Epidermal melanocyte (primary cell): ENCODE results near the gene SERINC3.

Experiments used
- DNase-seq: peaks from one replicate; pipeline ENCODE4 v3.0.0; 2011; ENCODE audit warnings: low spot score; ENCODE audit not compliant: insufficient read length

Gene SERINC3

DNA sequence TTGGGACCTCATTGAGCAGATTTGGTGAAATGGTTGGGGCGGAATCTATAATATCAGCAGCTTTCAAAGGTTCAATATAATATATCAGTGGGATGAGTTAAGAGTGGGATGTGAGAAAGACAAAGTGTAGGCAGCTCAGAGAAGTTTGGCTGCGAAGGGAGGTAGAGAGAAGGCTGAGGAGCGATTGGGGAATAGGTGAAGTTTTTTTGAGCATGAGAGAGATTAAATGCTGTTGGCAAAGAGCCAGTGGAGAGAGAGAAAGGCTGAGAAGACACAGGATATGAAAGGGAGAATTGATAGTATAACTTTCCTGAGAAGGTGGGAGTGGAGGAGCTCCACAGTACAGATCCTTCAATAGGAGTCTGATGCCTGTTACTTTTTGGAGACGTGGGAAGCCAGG is 12.1 kb upstream of the SERINC3 start:
- no peak for DNase-seq

DNA sequence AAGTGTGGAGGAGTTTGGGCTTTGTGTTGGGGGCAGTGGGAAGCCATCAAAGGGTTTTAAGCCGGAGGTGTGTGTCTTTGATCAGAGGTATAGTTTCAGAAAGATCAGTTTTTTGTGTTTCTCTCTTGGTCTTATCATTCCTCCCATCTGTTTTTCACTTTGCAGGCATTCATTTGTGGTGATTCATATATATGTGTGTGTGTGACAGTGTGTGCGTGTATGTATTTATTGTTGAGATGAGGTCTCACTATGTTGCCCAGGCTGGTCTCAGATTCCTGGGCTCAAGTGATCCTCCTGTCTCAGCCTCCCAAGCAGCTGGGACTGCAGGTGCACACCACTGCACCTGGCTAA is 11.1 kb upstream of the SERINC3 start:
- no peak for DNase-seq

DNA sequence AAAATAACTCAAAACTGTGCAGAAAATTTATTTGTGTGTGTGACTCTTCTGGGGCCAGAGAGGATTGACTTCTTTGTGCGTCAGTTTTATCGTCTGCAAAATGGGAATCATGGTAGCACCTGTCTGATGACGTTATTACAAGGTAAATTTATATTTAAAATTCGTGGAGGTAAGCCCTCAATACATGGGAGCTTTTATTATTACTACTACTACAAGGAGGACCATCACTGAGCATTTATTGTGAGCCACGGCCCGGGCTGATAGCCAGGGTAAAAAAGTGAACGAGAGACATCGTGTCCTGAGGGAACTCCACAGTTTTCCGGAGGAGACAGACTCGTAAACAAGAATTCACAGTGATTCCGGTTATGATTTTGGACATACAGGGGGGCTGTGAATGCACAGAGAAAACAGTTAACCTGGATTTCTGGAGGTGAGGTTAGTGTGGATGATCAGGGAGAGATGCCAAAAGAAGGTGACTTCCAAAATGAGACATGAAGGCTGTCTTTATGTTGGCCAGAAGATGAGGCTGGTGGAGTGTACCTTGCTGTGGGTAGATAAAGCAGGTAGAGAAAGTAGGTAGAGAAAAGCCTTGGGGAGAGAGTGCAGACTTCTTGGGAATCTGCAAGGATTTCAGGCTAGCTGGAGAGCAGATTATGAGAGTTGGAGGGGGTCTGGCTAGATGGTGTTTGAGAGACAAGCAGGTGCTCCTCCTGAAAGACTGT is 10.6 kb upstream of the SERINC3 start:
- DNase-seq, result no peak

DNA sequence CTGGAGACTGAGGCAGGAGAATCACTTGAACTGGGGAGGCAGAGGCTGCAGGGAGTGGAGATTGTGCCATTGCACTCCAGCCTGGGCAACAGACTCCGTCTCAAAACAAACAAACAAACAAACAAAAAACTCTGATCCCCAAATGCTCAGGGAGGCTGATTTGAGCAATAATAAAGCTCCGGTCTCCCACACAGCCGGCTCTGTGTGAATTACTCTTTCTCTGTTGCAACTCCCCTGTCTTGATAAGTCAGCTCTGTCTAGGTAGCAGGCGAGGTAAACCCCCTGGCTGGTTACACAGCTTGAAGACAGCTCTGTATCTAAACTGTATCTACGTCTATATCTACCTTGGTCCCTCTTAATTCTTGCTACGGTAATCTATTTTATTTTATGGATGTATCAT is 6.4 kb upstream of the SERINC3 start:
- DNase-seq, result no peak

DNA sequence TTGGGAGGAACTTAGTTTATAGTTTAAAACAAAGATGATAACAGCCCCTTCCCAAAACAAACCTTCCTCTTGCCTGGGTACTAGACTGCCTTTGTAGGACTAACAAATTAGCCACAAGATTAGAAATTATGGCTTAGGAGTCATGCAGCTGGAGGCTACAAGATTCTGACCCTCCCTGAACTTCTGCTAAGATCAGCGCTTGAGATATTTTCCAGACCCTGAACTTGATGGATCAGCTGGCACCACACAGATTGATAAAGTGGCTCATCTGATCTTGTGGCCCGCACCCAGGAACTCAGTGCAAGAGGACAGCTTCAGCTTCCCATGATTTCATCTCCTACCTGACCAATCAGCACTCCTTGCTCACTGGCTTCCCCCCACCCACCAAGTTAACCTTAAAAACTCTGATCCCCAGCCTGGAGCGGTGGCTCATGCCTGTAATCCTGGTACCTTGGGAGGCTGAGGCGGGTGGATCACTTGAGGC is 5.9 kb upstream of the SERINC3 start:
- DNase-seq, result no peak

DNA sequence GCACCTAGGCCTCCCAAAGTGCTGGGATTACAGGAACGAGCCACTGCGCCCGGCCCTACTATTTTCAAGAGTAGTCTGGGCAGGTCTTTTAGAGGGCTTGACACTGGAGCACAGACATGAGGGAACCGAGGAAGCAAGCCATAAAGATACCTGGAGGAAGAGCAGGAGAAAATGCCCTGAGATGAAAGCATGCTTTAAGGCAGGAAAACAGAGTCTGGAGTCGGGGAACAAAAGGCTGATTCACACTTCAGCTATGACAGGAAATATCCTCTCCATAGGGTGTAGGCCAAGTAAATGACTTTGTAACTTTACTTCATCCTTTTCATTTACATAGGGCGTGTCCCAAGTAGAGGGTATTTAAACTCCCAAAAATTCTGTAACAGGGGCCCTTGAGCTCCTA is 4.3 kb upstream of the SERINC3 start:
- DNase-seq, result no peak

DNA sequence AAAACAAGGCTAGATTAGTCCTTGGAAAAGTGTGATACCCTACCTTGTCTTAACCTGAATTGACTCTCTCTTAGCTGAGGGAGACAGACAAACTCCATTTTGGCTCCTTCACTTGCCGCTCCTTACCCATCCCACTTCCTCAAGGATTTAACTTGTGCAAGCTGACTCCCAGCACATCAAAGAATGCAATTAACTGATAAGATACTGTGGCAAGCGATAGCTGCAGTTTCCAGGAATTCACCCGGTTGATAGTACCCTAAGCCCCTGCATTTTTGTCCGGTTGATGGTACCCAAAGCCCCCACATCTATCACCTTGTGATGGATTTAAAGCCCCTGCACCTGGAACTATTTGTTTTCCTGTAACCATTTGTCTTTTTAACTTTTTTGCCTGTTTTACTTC is 1.9 kb upstream of the SERINC3 start:
- DNase-seq, result no peak

DNA sequence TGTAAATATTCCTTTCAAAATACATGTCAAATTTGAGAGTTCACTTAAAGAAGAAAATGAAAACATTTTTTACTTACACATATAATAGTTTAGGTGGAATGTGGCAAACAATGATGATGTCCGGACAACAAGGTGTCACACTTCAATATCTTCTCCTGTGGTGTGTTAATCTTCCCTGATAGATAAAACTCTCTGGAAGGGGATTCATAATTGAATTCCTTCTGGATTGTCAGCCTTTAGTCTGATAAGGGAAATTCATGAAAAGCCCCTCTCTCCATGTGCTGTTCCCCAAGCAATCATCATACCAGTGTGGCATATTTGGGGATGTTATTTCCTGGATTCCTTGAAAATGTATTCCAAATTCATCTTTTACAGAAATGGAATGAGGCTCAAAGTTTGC is 971 bp upstream of the SERINC3 start:
- no peak for DNase-seq

DNA sequence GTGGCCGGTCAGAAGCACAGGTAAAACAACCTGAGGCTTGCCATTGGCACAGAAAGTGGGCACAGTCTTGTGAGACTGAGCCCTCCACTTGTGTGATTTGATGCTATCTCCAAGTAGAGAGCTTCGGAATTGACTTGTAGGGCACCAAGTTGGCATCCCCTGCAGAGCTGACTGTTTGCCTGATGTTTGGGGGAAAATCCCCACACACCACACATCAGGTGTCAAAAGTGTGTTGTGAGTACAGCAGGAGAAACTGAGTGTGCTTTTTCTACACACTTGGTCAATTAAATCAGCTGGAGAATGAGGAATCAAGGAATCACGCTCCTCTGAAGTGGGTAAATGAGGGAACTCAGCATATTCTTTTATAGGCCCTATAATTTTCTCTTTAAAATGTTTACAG is 989 bp downstream of the SERINC3 start:
- DNase-seq, result no peak

DNA sequence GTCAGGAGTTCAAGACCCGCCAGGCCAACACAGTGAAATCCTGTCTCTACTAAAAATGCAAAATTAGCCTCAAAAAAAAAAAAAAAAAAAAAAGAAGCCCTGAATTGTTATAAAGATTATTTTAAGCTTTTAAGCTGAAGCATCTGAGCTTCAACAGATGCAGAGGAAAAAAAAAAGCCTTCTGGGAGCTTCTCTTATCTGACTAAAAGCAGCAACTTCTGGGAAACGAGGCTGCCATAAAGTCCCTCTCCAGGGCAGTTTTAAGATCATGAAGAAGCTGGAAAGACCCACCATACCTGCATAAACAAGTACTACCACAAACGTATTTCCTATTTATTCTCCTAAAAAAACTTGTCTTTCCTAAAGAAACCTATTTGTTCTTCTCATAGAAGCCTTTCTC is 3.6 kb downstream of the SERINC3 start:
- DNase-seq, result no peak

DNA sequence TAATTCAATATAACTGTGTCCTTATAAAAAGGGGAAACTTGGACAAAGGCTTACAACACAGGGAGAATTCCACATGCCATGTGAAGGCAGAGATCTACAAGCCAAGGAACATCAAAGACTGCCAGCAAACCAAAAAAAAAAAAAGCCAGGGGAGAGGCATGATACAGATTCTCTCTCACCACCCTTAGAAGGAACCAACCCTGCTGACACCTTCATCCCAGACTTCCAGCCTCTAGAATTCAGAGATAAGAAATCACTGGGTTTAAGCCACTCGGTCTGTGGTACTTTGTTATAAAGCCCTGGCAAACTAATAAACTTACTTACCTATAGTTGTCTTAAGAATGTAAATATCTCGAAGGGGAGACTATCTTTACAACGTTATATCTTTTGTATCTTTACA is 4.4 kb downstream of the SERINC3 start:
- DNase-seq, result no peak

DNA sequence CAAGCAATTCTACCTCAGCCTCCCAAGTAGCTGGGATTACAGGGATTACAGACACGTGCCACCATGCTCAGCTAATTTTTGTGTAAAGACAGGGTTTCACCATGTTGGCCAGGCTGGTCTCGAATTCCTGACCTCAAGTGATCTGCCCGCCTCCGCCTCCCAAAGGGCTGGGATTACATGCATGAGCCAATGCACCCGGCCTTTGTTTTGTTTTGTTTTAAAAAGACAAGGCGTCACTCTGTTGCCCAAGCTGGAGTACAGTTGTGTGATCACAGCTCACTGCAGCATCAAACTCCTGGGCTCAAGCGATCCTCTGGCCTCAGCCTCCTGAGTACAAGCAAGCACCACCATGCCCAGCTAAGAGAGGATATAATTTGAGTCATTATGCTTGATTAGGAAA is 5.4 kb downstream of the SERINC3 start:
- no peak for DNase-seq

DNA sequence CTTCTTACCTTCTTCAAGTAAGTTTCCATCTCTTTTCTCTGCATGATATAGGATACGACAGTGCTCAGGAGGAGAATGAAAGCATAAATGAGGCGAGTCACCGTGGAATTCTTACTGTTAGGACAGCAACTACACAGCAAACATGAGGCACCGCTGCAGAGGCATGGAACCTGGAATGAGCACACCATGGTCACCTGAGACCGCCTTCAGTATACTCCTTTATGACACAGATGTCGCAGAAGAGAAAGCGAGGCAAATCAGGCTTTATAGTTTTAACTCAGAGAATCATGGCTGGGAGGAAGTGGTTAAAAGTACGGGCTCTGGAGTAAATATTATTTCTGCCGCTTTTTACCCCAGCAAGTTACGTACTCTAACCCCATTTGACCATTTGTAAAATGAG is 8.0 kb downstream of the SERINC3 start:
- DNase-seq, result no peak

DNA sequence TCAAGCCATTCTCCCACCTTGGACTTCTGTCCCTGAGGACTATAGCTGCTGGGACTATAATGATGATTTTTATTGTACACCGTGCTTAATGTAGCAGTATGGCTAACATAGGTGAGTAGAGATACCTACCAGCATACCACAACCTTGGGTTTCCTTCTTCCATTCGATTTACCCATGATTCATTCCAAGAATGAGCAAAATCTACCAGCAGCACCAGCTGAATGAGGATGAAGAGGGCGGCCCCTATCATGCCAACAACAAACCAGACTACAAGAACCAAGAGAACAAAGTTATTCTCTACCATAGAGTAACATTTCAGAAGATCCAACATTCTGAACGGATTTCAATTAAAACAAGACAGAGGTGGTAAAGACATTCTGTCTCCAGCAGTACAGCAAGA is 12.1 kb downstream of the SERINC3 start:
- DNase-seq, result no peak

DNA sequence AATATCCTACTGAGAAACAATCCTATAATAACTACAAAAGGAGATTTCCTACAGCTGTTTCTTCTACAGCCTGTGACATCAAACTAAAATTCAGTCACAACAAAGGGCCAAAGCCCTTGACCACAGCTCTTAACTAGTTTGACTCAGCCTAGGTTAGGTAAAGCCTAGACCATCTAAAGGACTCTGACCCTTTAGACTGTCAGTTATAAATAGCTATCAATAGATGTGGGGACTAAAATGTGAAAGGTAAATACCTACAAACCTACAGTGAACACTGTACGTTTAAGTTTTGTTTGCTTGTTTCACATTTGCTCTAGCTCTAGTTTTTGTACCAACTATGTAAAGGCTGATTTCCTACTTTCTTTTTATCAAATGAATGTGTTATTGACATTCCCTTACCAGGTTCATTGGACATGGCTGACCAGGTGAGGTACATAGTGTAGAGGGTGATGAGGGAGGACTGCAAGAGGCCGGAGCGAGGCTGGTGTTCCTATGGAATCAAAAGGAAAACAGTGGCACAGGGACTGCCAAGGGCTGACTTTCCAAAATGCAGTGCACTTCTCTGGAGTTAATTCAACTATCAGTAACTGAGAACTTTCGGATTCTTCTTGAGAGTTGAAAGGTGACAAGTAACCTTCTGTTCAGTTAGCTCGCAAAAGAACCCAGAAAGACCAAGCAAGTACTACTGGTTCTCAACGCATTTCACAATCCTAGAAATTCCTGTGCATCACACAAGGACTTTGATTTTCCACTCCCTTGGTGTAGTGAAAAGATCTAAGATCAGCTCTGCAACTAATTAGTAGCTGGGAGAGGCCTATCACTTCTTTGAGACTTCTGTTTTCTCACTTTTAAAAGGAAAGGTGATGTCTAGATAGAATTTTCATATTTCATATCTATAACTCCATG is 17.2 kb downstream of the SERINC3 start:
- DNase-seq, result no peak

DNA sequence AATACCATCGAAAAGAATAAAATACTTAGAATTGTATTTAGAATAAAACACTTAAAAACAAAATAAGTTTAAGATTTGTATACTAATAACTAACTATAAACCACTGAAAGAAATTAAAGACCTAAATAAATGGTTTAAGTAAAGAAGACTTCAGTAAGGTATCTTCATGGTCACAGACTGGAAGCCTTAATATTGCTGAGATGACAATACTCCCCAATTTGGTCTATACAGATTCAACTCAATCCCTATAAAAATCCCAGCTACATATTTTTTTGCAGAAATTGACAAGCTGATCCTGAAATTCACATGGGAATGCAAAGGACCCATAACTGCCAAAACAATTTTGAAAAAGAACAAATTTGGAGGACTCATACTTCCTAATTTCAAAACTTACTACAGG is 18.9 kb downstream of the SERINC3 start:
- DNase-seq, result no peak

DNA sequence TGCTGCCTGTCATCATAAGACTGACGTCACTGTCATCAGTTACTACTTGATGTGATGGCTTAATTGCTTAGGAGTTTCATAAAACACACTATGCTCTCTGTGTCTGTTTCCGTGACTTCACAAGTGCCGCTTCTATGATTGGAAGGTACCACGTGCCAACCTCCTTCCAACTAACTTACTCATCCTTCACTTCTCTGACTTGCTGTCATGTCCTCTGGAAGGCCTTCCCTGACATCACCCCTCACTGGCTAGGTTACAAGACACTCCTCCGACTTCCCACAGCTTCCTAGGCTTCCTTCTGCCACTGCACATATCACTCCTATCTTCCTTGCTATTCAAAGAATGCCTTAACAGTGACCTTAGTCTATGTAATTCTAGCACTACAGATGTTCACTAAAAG is 20.4 kb downstream of the SERINC3 start:
- DNase-seq, result no peak

DNA sequence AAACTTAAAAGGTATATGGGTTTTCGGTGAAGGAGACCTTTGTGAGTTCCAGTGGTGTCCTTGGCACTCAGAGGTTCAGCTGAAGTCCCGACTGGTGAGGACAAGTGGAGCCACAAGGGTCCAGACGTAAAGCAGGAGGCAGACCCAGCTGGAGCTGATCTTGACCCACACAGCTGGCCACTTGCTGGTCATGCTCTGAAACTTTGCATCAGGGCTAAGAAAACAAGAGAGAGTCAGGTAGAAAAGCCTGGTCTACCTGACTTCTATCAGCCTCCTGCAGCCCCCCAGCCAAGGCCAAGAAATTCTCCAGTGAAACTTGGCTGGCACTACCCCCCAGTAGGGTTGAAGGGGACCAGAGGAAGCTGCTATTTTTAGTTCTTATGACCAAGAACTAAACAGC is 21.6 kb downstream of the SERINC3 start:
- DNase-seq, result no peak

DNA sequence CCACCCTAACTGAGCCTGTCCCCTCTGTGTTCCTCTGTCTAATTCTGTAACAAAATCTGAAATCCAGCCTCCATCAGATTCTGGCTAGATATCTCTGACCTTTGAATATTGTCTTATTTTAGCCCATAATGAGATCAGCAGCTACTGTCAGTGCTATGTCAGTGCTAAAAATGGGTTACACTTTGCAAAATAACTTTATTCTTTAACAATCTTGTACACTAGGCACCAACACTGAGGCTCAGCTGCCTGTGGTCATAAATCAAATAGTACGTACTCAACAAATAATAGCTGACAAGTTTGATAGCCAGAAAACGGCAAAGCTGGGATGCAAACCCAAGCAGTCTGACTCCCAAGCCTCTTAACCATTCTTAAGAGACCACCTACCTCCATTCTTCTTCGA is 24.1 kb downstream of the SERINC3 start:
- no peak for DNase-seq

DNA sequence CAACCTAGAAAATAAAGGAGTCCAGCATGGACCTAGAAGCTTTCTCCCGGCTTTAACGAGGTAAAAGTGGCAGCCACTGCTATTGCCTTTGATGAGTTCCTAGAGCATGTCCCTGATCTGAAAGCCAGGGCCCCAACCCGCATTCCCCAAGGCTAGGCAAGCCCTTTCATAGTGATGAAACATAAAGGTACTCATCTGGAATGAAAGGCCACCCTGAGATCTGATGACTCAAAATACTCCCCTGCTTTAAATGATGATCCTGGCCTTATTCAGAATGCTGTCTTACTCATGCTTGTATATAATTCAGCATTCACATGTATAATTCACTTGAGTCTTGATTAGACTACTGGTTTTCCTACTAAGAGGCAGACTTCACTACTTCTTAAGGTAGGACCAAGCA is 24.9 kb downstream of the SERINC3 start:
- no peak for DNase-seq

DNA sequence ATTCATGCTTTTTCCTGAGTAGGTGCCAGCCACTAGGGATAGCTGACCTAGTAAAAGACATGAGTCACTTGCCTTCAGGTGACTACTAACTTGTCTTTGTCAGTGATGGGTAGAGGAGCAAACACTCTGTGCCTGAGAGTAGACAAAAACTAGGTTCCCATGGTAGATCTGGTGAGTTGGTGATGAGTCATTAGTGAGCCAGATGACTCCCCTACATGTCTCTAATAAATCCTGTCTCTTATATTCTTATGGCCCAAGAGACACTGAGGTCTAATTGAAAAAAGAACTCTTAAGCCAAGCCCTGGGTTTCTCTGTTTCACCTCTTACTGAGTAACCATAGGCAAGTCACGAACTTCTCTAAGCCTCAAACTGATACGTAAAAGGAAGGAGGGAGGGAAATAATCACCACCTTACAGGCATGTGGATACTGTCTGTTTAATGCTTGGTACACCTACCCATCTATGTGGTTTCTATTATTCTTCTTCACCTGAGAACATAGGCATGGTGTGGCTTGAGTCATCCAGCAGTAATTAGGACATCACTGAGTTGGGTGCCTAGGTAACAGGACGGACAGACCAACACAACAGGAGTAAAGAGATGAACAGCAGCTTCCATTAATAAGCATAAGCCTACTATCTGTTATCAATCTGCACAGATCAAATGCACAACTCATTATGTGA is 25.9 kb downstream of the SERINC3 start:
- no peak for DNase-seq

DNA sequence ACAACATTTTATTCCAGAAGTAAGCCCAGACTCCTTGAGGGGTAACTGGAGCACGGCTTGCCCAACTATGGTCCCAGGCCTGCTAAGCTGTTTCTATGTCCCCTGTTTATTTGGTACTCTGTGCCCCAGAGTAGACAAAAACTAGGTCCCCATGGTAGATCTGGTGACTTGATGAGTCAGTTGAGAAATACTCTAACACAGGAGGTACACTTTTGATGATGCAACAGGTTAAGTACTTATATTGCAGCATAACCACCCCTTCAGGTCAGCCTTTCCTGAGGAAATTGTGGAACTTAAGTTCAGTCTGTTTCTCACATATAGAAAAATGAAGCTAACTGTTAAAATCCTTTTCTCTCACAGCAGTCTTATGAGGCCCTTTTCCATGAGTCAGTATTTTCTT is 26.6 kb downstream of the SERINC3 start:
- DNase-seq, result no peak
